ENCODE data around the gene KLK7. TPM values are rescaled to one million over a fixed set of nuclear protein-coding genes. Genes with fewer than 3 reads are reported as not detected.
"Not testable (repeated sequence)": the region's sequence is repeated elsewhere in the genome, so short reads cannot be mapped to it uniquely, and the experiment has no call there.

KLK7 gene
- polyA plus RNA-seq, 4 donors, result 5.1 to 9.7 (median 5.6) TPM

DNA sequence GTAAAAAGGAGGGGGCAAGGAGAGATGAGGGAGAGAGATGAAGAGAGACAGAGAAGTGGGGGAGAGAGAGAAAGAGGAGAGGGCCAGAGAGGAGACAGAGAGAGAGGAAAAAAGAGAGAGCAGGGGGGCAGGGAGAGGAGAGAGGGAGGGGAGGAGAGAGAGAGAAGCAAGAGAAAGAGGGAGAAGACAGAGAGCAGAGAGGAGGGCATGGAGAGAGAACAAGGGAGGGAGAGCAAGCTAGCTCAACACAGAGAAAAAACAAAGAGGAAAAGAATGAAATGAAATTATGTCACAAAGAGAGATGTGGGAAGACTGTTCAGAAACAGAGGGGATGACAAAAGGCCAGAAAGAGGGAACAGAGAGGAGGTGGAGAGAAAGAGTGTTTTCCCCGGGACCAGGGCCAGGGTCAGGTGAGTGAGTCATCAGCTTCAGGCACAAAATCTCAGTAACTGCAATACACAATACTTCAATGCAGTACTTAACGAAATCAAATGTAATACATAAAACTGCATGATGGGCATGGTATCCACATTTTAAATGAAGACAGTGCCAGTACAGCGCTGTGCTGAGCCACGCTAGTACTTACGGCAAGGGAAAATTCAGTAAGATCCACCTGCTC lies 4.8 kb downstream of the KLK7 start:
- no peak for DNase-seq (ENCODE audit: low read depth in 4 of 4, low spot score in 3 of 4)

DNA sequence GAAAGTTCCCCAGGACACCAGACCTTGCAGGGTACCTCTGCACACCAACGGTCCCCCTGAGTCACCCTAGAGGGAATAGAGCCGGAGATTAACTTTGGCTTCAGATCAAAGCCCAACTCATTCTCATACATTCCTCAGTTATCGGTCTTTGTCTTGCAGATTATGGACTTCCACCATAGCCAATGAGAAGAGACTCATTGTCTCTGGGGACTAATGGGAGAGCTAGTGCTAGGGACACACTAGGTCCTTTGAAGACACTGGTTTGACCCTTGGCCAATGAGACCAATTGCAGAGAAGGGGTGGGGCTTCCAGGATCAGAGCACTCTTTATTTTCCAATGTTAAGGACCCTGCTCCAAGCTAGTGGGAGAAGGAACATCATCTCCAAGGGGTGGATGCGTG lies 6.1 kb downstream of the KLK7 start:
- no peak for DNase-seq (ENCODE audit: low read depth in 4 of 4, low spot score in 3 of 4)

- no peak for DNase-seq (ENCODE audit: low read depth in 4 of 4, low spot score in 3 of 4)
Measured at GRCh38 chr19:50975766-50976165, 8.0 kb downstream of the KLK7 start.

- no peak for DNase-seq (ENCODE audit: low read depth in 4 of 4, low spot score in 3 of 4)
Measured at GRCh38 chr19:50974702-50975556, 8.8 kb downstream of the KLK7 start.

DNA sequence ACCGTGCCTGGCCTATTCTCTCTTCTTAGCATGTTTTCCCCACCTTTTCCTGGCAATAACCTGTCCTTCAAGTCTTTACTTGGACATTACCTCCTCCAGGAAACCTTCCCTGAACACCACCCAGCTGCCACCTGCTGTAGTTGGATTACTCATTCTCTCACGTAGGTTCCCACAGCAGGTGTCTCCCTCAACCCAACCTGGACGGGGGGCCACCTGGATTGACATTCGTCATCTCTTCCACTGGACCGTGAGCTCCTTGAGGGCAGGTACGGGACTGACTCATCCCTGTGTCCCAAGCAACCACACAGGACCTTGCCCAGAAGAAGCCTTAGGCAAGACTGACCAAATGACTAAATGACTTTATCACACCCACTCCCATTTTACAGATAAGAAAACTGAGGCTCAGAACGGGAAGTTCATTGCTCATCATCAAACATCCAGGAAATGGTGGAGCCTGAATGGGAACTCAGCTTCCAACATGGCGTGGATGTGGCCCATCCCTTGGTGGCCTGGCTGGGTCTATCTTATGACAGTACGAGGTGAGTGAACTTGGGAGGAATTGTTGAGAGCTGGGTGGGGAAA lies 10.8 kb downstream of the KLK7 start:
- no peak for DNase-seq (ENCODE audit: low read depth in 4 of 4, low spot score in 3 of 4)

DNA sequence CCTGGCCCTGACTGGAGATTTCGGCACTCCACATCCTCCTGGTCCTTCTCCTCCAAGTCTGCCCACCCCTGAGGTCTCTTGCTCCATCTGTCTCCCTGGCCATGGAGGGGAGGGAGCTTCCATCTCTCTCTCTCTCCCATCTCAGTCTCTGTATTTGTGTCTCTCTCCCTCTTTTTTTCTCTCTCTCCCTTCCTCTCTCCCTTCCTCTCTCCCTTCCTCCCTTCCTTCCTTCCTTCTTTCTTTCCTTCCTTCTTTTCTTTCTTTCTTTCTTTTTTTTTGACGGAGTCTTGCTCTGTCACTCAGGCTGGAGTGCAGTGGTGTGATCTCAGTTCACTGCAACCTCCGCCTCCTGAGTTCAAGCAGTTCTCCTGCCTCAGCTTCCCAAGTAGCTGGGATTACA lies 13.9 kb downstream of the KLK7 start:
- not testable (repeated sequence) for DNase-seq (ENCODE audit: low read depth in 4 of 4, low spot score in 3 of 4)

- no peak for DNase-seq (ENCODE audit: low read depth in 4 of 4, low spot score in 3 of 4)
Measured at GRCh38 chr19:50969413-50969760, 14.3 kb downstream of the KLK7 start, which contains the start of gene KLK6. Gene KLK6 (minus strand): TSS chr19:50969591. CDS start chr19:50968104, 1,487 bp downstream.

DNA sequence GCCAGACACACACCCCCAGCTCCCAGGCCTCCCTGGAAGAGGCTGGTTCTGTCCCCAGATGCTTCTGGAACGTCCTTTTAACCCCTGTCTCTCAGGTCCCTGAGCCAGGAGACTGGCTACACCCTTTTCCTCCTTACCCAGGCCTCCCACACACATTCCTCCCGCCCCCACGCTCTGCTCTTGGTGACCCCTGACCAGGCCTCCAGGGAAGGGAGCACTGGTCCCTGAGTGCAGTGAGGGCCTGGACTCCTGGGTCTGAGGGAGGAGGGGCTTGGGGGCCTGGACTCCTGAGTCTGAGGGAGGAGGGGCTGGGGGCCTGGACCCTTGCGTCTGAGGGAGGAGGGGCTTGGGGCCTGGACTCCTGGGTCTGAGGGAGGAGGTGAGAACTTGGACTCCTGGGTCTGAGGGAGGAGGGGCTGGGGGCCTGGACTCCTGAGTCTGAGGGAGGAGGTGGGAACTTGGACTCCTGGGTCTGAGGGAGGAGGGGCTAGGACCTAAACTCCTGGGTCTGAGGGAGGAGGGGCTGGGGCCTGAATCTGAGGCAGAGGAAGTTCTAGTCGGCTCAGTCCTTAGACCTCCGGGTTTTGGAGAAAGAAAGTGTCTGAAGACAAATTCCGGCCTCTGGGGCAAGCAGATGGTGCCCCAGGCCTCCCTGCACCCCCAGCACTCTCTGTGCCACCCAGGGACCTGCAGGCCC lies 14.9 kb downstream of the KLK7 start:
- no peak for DNase-seq (ENCODE audit: low read depth in 4 of 4, low spot score in 3 of 4)

DNA sequence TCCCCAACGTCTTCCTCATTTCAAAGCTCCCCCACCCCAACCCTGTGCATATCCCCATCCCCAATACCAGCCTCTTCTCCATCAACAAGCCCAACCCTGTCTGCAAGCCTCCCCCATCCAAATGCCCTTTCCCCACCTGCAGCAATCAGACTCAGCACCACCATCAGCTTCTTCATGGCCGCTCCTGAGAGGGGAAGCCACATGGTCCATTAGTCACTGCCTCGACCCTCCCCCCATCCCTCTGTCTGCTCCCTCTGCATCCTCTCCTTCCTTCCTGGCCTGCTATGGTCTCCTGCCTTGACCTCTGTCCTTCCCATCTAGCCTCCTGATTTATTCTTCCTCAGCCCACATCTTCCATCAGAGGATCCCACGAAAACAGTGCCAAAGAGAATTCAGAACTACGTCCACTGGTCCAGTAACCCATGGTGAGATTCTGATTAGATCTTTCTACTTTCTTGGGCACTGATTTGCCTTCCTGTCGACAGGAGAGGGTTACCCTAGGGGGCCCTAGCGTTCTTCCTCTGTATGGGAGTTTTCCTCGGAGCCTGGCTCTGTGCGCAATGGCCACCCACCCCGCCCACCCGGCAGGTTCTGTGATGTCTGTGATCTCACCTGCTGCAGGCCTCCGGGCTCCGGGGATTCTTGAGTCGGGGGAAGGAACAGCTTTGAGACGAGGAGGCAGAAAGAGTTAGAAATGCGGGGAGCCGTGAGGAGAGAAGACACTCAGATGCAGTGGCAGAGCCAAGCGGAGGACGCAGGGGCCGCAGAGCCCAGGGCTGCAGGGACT lies 15.6 kb downstream of the KLK7 start:
- DNase-seq (ENCODE audit: low read depth in 4 of 4, low spot score in 3 of 4), result no peak

DNA sequence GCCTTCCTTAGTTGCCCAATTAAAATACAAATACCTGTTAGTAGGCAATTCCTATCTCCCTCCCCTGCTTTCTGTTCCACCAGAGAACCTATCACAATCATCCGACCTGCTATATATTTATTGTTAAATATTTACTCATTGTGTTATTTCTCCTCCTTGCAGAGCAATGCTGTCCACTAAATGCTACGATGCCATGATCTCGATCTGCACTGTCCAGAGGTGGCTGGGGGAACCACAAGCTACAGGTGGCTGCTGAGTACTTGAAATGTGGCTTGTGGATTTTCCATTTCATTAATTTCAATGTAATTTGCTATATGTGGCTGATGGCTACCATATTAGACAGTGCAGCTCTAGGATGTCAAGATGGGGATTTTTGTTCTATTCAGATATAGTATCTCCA lies 19.5 kb downstream of the KLK7 start:
- DNase-seq (ENCODE audit: low read depth in 4 of 4, low spot score in 3 of 4), result no peak

- DNase-seq (ENCODE audit: low read depth in 4 of 4, low spot score in 3 of 4), result no peak
Measured at GRCh38 chr19:50963381-50963780, 20.3 kb downstream of the KLK7 start.

GRCh38 chr19:50962245-50962644 lies 21.5 kb downstream of the KLK7 start:
- DNase-seq (ENCODE audit: low read depth in 4 of 4, low spot score in 3 of 4), result no peak

GRCh38 chr19:50959731-50960500 lies 23.8 kb downstream of the KLK7 start:
- DNase-seq (ENCODE audit: low read depth in 4 of 4, low spot score in 3 of 4), result no peak

GRCh38 chr19:50957587-50957986 lies 26.1 kb downstream of the KLK7 start:
- no peak for DNase-seq (ENCODE audit: low read depth in 4 of 4, low spot score in 3 of 4)

GRCh38 chr19:50952910-50953309 lies 30.8 kb downstream of the KLK7 start, which contains the start of gene KLK5:
Gene KLK5 (minus strand): TSS chr19:50953038. CDS start chr19:50952657, 381 bp downstream.
- DNase-seq (ENCODE audit: low read depth in 4 of 4, low spot score in 3 of 4), result no peak

- no peak for DNase-seq (ENCODE audit: low read depth in 4 of 4, low spot score in 3 of 4)
Measured at GRCh38 chr19:50949861-50950260, 33.9 kb downstream of the KLK7 start.

GRCh38 chr19:50947123-50947522 lies 36.6 kb downstream of the KLK7 start:
- no peak for DNase-seq (ENCODE audit: low read depth in 4 of 4, low spot score in 3 of 4)

DNA sequence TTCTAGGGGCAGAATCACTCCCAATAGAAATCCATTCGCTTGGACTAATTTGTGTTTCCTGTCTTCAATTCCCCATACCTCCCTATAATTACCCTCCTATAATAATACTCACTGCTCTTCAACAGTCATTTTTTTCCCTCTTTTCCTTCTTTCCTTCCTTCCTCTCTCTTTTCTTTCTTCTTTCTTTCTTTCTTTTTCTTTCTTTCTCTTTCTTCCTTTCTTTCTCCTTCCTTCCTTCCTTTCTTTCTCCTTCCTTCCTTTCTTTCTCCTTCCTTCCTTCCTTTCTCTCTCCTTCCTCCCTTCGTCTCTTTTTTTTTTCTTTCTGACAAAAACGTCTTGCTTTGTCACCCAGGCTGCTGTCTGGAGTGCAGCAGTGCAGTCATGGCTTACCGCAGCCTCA lies 38.9 kb downstream of the KLK7 start:
- DNase-seq (ENCODE audit: low read depth in 4 of 4, low spot score in 3 of 4), result no peak

DNA sequence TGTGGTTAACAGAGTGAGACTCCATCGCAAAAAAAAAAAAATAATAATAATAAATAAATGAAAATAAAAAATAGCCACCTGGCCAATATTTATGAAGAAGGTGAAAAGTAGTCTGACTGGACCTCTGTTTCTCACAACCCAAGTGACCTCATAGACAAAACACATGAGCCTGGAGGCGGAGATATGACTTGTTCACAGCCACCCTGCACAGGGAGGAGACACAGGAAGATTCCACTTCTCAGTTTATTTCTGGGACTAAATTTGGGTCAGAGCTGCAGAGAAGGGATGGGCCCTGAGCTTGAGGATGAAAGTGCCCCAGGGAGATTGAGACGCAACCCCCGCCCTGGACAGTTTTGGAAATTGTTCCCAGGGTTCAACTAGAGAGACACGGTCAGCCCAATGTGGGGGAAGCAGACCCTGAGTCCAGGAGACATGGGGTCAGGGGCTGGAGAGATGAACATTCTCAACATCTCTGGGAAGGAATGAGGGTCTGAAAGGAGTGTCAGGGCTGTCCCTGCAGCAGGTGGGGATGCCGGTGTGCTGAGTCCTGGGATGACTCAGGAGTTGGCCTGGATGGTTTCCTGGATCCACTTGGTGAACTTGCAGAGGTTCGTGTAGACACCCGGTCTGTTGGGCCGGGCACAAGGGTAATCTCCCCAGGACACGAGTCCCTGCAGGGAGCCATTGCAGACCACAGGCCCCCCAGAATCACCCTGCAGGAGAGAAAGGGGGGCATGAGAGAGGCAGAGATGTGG lies 40.5 kb downstream of the KLK7 start:
- no peak for DNase-seq (ENCODE audit: low read depth in 4 of 4, low spot score in 3 of 4)

Data from right renal pelvis (tissue), 4 donors.